ENCODE data around the gene KRTAP10-2. TPM values are rescaled to one million over a fixed set of nuclear protein-coding genes. Genes with fewer than 3 reads are reported as not detected.

KRTAP10-2 gene
- total RNA-seq, 1 donor from 2014 or later: not detected

GRCh38 chr21:44518686-44519085 is 32.6 kb downstream of the KRTAP10-2 start:
- peak; percentile 50 for DNase-seq (ENCODE audit: low spot score)
- H3K9me3 Mint-ChIP-seq (ENCODE audit: low read depth): no peaks in the 10 kb centered on the region
- peaks cover 6% of the 10 kb centered on the region for H3K27me3 Mint-ChIP-seq (ENCODE audit: low read depth)
- peaks cover 7% of the 10 kb centered on the region for H3K4me1 Mint-ChIP-seq (ENCODE audit: low read depth)
- no peak for TF ChIP-seq CTCF (IDR thresholded peaks at IDR 0.05)
- no peak overlapping the region for H3K27ac Mint-ChIP-seq (ENCODE audit: unreplicated experiment)
- H3K4me3 Mint-ChIP-seq (ENCODE audit: unreplicated experiment): no peak overlapping the region
- H3K36me3 Mint-ChIP-seq (ENCODE audit: low read depth): no peaks in the 10 kb centered on the region

- no peaks in the 10 kb centered on the region for H3K9me3 Mint-ChIP-seq (ENCODE audit: low read depth)
- H3K27me3 Mint-ChIP-seq (ENCODE audit: low read depth): peaks cover 8% of the 10 kb centered on the region
- no peaks in the 10 kb centered on the region for H3K36me3 Mint-ChIP-seq (ENCODE audit: low read depth)
- TF ChIP-seq CTCF (IDR thresholded peaks at IDR 0.05): no peak
- peak; percentile 77 for DNase-seq (ENCODE audit: low spot score)
- H3K4me1 Mint-ChIP-seq (ENCODE audit: low read depth): peaks cover 7% of the 10 kb centered on the region
- H3K4me3 Mint-ChIP-seq (ENCODE audit: unreplicated experiment): no peak overlapping the region
- H3K27ac Mint-ChIP-seq (ENCODE audit: unreplicated experiment): no peak overlapping the region
These were observed 34.0 kb downstream of the KRTAP10-2 start for GRCh38 chr21:44517175-44517899.

- Mint-ChIP-seq H3K9me3 (ENCODE audit: low read depth) (no peaks in the 10 kb centered on the region), H3K4me3 (ENCODE audit: unreplicated experiment) (no peak overlapping the region), H3K4me1 (ENCODE audit: low read depth) (peaks cover 7% of the 10 kb centered on the region), H3K36me3 (ENCODE audit: low read depth) (no peaks in the 10 kb centered on the region), H3K27ac (ENCODE audit: unreplicated experiment) (no peak overlapping the region), H3K27me3 (ENCODE audit: low read depth) (peaks cover 9% of the 10 kb centered on the region)
- no peak for TF ChIP-seq CTCF (IDR thresholded peaks at IDR 0.05)
- peak; percentile 77 for DNase-seq (ENCODE audit: low spot score)
These were observed 34.5 kb downstream of the KRTAP10-2 start for GRCh38 chr21:44516828-44517174.

GRCh38 chr21:44516342-44516741 is 35.0 kb downstream of the KRTAP10-2 start:
- Mint-ChIP-seq H3K27me3 (ENCODE audit: low read depth) (peaks cover 9% of the 10 kb centered on the region), H3K4me3 (ENCODE audit: unreplicated experiment) (no peak overlapping the region), H3K27ac (ENCODE audit: unreplicated experiment) (no peak overlapping the region), H3K36me3 (ENCODE audit: low read depth) (no peaks in the 10 kb centered on the region), H3K4me1 (ENCODE audit: low read depth) (peaks cover 7% of the 10 kb centered on the region), H3K9me3 (ENCODE audit: low read depth) (no peaks in the 10 kb centered on the region)
- peak; percentile 77 for DNase-seq (ENCODE audit: low spot score)
- no peak for TF ChIP-seq CTCF (IDR thresholded peaks at IDR 0.05)

- peaks cover 2% of the 10 kb centered on the region for H3K4me1 Mint-ChIP-seq (ENCODE audit: low read depth)
- TF ChIP-seq CTCF (IDR thresholded peaks at IDR 0.05): no peak
- H3K27ac Mint-ChIP-seq (ENCODE audit: unreplicated experiment): no peak overlapping the region
- no peaks in the 10 kb centered on the region for H3K36me3 Mint-ChIP-seq (ENCODE audit: low read depth)
- no peak overlapping the region for H3K4me3 Mint-ChIP-seq (ENCODE audit: unreplicated experiment)
- H3K27me3 Mint-ChIP-seq (ENCODE audit: low read depth): peaks cover 9% of the 10 kb centered on the region
- peak; percentile 86 for DNase-seq (ENCODE audit: low spot score)
- H3K9me3 Mint-ChIP-seq (ENCODE audit: low read depth): no peaks in the 10 kb centered on the region
These were observed 35.7 kb downstream of the KRTAP10-2 start for GRCh38 chr21:44515359-44516165.

All from chondrocyte (in vitro differentiated cells).